Adrenal gland (tissue), 5 donors: ENCODE measurements around the gene NAB2.

Experiments
- CTCF ChIP-seq, 6 experiments: fragments of 450-650 bp in 4 of 6; fragments of 200-600 bp in 2 of 6; sonication (generic) in 1 of 6; IDR thresholded peaks; 1 replicate in 5 of 6; 2 replicates in 1 of 6; pipeline versions ENCODE4 v1.5.1 to v1.8.0; 2016 to 2021; ENCODE audit warnings: antibody characterized with exemption in 6 of 6, mild to moderate bottlenecking in 2 of 6, moderate library complexity in 1 of 6
- POLR2A ChIP-seq, 2 donors: fragments of 450-650 bp; IDR thresholded peaks; one replicate each; pipeline ENCODE4 v1.6.1; 2017; ENCODE audit warnings: antibody characterized with exemption in 2 of 2, mild to moderate bottlenecking in 2 of 2, moderate library complexity in 1 of 2
- donor health status: DM: no; HTN: no; CAD: no.

GRCh38 chr12:57133013-57133569, 44.2 kb downstream of the NAB2 start:
- TF ChIP-seq CTCF (IDR thresholded peaks at IDR 0.05) (no peak), POLR2A (IDR thresholded peaks at IDR 0.05) (no peak)
